Keratinocyte (primary cell): Measurements from ENCODE around the gene MAP7D1. TPM values are rescaled to one million over a fixed set of nuclear protein-coding genes. Genes with fewer than 3 reads are reported as not detected.

Experiments used
- DNase-seq: peaks from one replicate; pipeline ENCODE4 v3.0.0-alpha.2; 2011; ENCODE audit warnings: low read depth, missing footprints, low spot score
- FAIRE-seq: peaks from 2 replicates; lab custom pipeline; 2011; peaks lifted over from hg19 to GRCh38; lab: Jason Lieb, UNC
- H2AFZ ChIP-seq: 2 replicates; pipeline ENCODE4 v1.6.0; 2012; ENCODE audit warnings: low read length, control low read depth, inconsistent platforms; ENCODE audit not compliant: control insufficient read depth
- H3K27ac ChIP-seq: 2 replicates; pipeline ENCODE4 v1.5.1; 2011; ENCODE audit warnings: low read length; ENCODE audit not compliant: control insufficient read depth, insufficient read depth
- H3K27me3 ChIP-seq: 3 replicates; pipeline ENCODE4 v1.6.0; 2011; ENCODE audit warnings: low read length; ENCODE audit not compliant: control insufficient read depth, insufficient read depth; ENCODE audit errors: extremely low read depth
- H3K36me3 ChIP-seq, 2 experiments: 2 replicates in 1 of 2; 3 replicates in 1 of 2; pipeline ENCODE4 v1.5.1; 2011; ENCODE audit warnings: low read length in 2 of 2, mild to moderate bottlenecking in 1 of 2; ENCODE audit not compliant: control insufficient read depth in 2 of 2, insufficient read depth in 2 of 2; ENCODE audit errors: extremely low read depth in 1 of 2
- H3K4me1 ChIP-seq: 3 replicates; pipeline ENCODE4 v1.5.1; 2011; ENCODE audit warnings: low read length; ENCODE audit not compliant: control insufficient read depth, insufficient read depth; ENCODE audit errors: extremely low read depth
- H3K4me2 ChIP-seq: 3 replicates; pipeline ENCODE4 v1.6.0; 2011; ENCODE audit warnings: low read depth, low read length; ENCODE audit not compliant: control insufficient read depth, insufficient read depth; ENCODE audit errors: extremely low read depth
- H3K4me3 ChIP-seq, 3 experiments: fragments of 200-600 bp in 1 of 3; sonication (generic) in 1 of 3; 2 replicates in 2 of 3; 3 replicates in 1 of 3; pipeline ENCODE4 v1.5.1; 2011 to 2016; ENCODE audit warnings: low read length in 3 of 3, mild to moderate bottlenecking in 3 of 3, control low read depth in 2 of 3, inconsistent platforms in 1 of 3, low read depth in 1 of 3, mixed read lengths in 1 of 3, mixed run types in 1 of 3, moderate library complexity in 1 of 3; ENCODE audit not compliant: control insufficient read depth in 2 of 3, insufficient read depth in 2 of 3; ENCODE audit errors: extremely low read depth in 1 of 3
- H3K79me2 ChIP-seq: 2 replicates; pipeline ENCODE4 v1.6.0; 2012; ENCODE audit warnings: low read length; ENCODE audit not compliant: control insufficient read depth, insufficient read depth
- H3K9ac ChIP-seq: 3 replicates; pipeline ENCODE4 v1.6.0; 2011; ENCODE audit warnings: low read length; ENCODE audit not compliant: control insufficient read depth, insufficient read depth; ENCODE audit errors: extremely low read depth
- H3K9me1 ChIP-seq: 3 replicates; pipeline ENCODE4 v1.6.0; 2011; ENCODE audit warnings: low read length; ENCODE audit not compliant: control insufficient read depth, insufficient read depth; ENCODE audit errors: extremely low read depth
- H3K9me3 ChIP-seq: 2 replicates; pipeline ENCODE4 v1.5.1; 2012; ENCODE audit warnings: low read depth, low read length; ENCODE audit not compliant: control insufficient read depth
- H4K20me1 ChIP-seq: 3 replicates; pipeline ENCODE4 v1.6.0; 2011; ENCODE audit warnings: low read length; ENCODE audit not compliant: control insufficient read depth, insufficient read depth; ENCODE audit errors: extremely low read depth
- EZH2 ChIP-seq: IDR thresholded peaks from one replicate; pipeline ENCODE4 v1.6.1; 2012; ENCODE audit warnings: inconsistent platforms, mild to moderate bottlenecking, low read length, moderate library complexity
- dilution Hi-C: fragments of 300-500 bp; cut with MboI; formaldehyde crosslinking; loops from one replicate; pipeline ENCODE4 v1.7.0; 2020; ENCODE audit warnings: low sequenced_read_pairs; ENCODE audit not compliant: extremely low pct_ligation_motif_present
- polyA plus RNA-seq, 5 experiments: library from polyadenylated mRNA; depleted of rRNA in 3 of 5; stranded (reverse) in 3 of 5; stranded (forward) in 1 of 5; unstranded in 1 of 5; fragments of >200 nt; gene quantifications; 1 replicate in 1 of 5; 2 replicates in 3 of 5; 3 replicates in 1 of 5; pipeline versions ENCODE4 v1.2.1 to v1.2.3, GENCODE V29; 2011 to 2012; ENCODE audit warnings: missing spikeins in 2 of 5, low read depth in 1 of 5, low replicate concordance in 1 of 5
- TF ChIP-seq, protein P1 (sequence below), 3 experiments: IDR thresholded peaks in 1 of 3; conservative IDR thresholded peaks in 1 of 3; optimal IDR thresholded peaks in 1 of 3; 2 replicates in 2 of 3; 3 replicates in 1 of 3; pipeline versions ENCODE3 to v1.5.1; 2011; ENCODE audit warnings: low read length in 3 of 3, mild to moderate bottlenecking in 3 of 3, moderate library complexity in 2 of 3, control low read depth in 1 of 3, inconsistent platforms in 1 of 3; ENCODE audit not compliant: insufficient read depth in 2 of 3; ENCODE audit errors: extremely low read depth in 1 of 3

Gene MAP7D1
- polyA plus RNA-seq, 1 donor (not counting 4 experiments of a cell fraction or from before 2014, with no cell fraction given) = 75.0 TPM

DNA sequence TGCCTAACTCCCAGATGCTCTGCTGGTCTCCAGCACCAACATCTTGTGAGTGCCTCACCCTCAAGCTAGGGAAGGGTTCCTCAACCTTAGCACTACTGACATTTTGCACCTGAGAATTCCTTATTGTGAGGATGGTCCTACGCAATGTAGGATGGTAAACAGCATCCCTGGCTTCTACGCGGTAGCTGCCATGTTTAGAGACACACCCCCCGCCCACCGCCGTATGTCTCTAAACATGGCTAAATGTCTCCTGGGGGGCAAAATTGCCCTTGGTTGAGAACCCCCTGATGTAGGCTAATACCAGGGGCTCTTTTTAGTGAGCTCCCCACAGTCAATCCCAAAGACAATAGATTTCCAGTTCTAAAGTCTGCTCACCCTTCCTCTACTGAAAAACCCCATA is 2.5 kb upstream of the MAP7D1 start:
- Histone ChIP-seq H3K79me2 (peaks cover 38% of the 10 kb centered on the region), H3K9me1 (no peaks in the 10 kb centered on the region), H3K27me3 (no peaks in the 10 kb centered on the region), H3K27ac (no peak overlapping the region), H3K4me1 (peaks cover 37% of the 10 kb centered on the region), H3K9ac (no peak overlapping the region), H3K36me3 (peaks cover 0 to 11% of the 10 kb centered on the region in 2 experiments), H2AFZ (no peak overlapping the region), H4K20me1 (peaks cover 8% of the 10 kb centered on the region), H3K4me3 (no peak overlapping the region), H3K4me2 (no peak overlapping the region), H3K9me3 (no peaks in the 10 kb centered on the region)
- FAIRE-seq (no peak), DNase-seq (no peak)
- dilution Hi-C loops = no loop called here
- no peak for TF ChIP-seq EZH2
- TF ChIP-seq, protein P1, sequence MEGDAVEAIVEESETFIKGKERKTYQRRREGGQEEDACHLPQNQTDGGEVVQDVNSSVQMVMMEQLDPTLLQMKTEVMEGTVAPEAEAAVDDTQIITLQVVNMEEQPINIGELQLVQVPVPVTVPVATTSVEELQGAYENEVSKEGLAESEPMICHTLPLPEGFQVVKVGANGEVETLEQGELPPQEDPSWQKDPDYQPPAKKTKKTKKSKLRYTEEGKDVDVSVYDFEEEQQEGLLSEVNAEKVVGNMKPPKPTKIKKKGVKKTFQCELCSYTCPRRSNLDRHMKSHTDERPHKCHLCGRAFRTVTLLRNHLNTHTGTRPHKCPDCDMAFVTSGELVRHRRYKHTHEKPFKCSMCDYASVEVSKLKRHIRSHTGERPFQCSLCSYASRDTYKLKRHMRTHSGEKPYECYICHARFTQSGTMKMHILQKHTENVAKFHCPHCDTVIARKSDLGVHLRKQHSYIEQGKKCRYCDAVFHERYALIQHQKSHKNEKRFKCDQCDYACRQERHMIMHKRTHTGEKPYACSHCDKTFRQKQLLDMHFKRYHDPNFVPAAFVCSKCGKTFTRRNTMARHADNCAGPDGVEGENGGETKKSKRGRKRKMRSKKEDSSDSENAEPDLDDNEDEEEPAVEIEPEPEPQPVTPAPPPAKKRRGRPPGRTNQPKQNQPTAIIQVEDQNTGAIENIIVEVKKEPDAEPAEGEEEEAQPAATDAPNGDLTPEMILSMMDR (optimal IDR thresholded peaks at IDR 0.05 in 1 of 3, IDR thresholded peaks at IDR 0.05 in 1 of 3, conservative IDR thresholded peaks at IDR 0.05 in 1 of 3; ENCODE audit: extremely low read depth in 1 of 3, insufficient read depth in 2 of 3, low read length in 3 of 3) = no peak

DNA sequence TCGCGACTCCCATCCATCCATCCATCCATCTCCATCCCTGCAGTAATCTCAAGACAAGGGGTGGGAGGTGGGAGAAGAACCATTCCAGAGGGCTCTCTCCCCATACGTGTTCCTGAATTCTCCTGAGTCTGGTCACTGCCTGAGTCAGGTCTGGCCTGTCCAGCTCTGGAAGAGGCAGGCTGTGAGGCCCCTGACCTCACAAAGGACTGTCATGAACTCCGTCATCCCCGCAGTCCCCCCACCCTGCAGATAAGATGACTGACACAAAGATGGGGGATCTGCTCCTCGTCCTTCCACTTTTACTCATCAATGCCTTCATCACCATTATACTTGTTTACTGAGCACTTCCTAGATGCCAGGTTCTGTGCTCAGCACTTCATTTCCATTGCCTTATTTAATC is 1.6 kb upstream of the MAP7D1 start:
- H2AFZ ChIP-seq = no peak overlapping the region
- no peak overlapping the region for H3K4me3 ChIP-seq
- no peaks in the 10 kb centered on the region for H3K9me3 ChIP-seq
- TF ChIP-seq, protein P1 (optimal IDR thresholded peaks at IDR 0.05 in 1 of 3, IDR thresholded peaks at IDR 0.05 in 1 of 3, conservative IDR thresholded peaks at IDR 0.05 in 1 of 3; ENCODE audit: extremely low read depth in 1 of 3, insufficient read depth in 2 of 3, low read length in 3 of 3) = no peak
- TF ChIP-seq EZH2 = no peak
- peaks cover 42% of the 10 kb centered on the region for H3K4me1 ChIP-seq
- dilution Hi-C loops = no loop called here
- H3K9me1 ChIP-seq = no peaks in the 10 kb centered on the region
- peaks cover 39% of the 10 kb centered on the region for H3K79me2 ChIP-seq
- no peak overlapping the region for H3K27ac ChIP-seq
- no peaks in the 10 kb centered on the region for H3K27me3 ChIP-seq
- FAIRE-seq (no peak), DNase-seq (no peak)
- no peak overlapping the region for H3K9ac ChIP-seq
- peaks cover 8% of the 10 kb centered on the region for H4K20me1 ChIP-seq
- H3K4me2 ChIP-seq = no peak overlapping the region
- peaks cover 0 to 15% of the 10 kb centered on the region in 2 experiments for H3K36me3 ChIP-seq
